Measurements from ENCODE around the gene FAM72B.
"Not testable (repeated sequence)": the region's sequence is repeated elsewhere in the genome, so short reads cannot be mapped to it uniquely, and the experiment has no call there.

Gene FAM72B

DNA sequence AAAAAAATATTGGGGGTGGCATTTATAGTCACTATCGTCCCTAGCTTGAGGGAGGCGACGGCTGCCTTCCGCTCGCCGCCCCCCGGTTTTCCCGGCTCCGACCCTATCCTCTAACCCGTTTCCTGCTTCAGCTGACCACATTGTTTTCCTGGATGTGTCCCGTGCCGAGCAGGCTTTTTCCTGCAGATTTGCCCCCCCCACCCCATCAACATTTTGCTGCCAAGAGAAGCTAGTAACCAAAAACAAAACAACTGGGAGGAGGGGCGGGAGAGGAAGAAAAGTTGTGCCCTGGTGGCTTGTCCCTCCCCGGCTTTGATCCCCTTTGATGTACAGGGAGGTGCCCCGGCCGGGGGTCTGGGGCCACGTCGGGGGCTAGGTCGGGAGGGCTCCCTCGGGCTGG is 2.1 kb upstream of the FAM72B start:
- H3K9me3 Mint-ChIP-seq; H3K27me3 Mint-ChIP-seq; DNase-seq (ENCODE audit: low spot score in 2 of 2); H3K4me1 Mint-ChIP-seq; H3K4me3 Mint-ChIP-seq; H3K36me3 Mint-ChIP-seq (ENCODE audit: insufficient read depth); H3K27ac Mint-ChIP-seq (ENCODE audit: low read depth); ATAC-seq (replicated peaks; ENCODE audit: extremely low read depth, poor library complexity, severe bottlenecking): not testable (repeated sequence)

GRCh38 chr1:121185140-121185708 is 1.1 kb upstream of the FAM72B start:
- not testable (repeated sequence) for H3K27me3 Mint-ChIP-seq; DNase-seq (ENCODE audit: low spot score in 2 of 2); H3K4me1 Mint-ChIP-seq; H3K9me3 Mint-ChIP-seq; H3K36me3 Mint-ChIP-seq (ENCODE audit: insufficient read depth); ATAC-seq (replicated peaks; ENCODE audit: extremely low read depth, poor library complexity, severe bottlenecking)
- Mint-ChIP-seq H3K27ac (ENCODE audit: low read depth) (peak overlapping the region; percentile 88), H3K4me3 (peak overlapping the region; percentile 87)

GRCh38 chr1:121183867-121184266 is 273 bp downstream of the FAM72B start:
- H3K36me3 Mint-ChIP-seq (ENCODE audit: insufficient read depth); DNase-seq (ENCODE audit: low spot score in 2 of 2); H3K9me3 Mint-ChIP-seq; H3K4me3 Mint-ChIP-seq; H3K27me3 Mint-ChIP-seq; H3K27ac Mint-ChIP-seq (ENCODE audit: low read depth); ATAC-seq (replicated peaks; ENCODE audit: extremely low read depth, poor library complexity, severe bottlenecking); H3K4me1 Mint-ChIP-seq: not testable (repeated sequence)

GRCh38 chr1:121178197-121178596 is 5.9 kb downstream of the FAM72B start:
- H3K4me1 Mint-ChIP-seq; H3K4me3 Mint-ChIP-seq; H3K9me3 Mint-ChIP-seq; DNase-seq (ENCODE audit: low spot score in 2 of 2); ATAC-seq (replicated peaks; ENCODE audit: extremely low read depth, poor library complexity, severe bottlenecking); H3K36me3 Mint-ChIP-seq (ENCODE audit: insufficient read depth); H3K27me3 Mint-ChIP-seq; H3K27ac Mint-ChIP-seq (ENCODE audit: low read depth): not testable (repeated sequence)

DNA sequence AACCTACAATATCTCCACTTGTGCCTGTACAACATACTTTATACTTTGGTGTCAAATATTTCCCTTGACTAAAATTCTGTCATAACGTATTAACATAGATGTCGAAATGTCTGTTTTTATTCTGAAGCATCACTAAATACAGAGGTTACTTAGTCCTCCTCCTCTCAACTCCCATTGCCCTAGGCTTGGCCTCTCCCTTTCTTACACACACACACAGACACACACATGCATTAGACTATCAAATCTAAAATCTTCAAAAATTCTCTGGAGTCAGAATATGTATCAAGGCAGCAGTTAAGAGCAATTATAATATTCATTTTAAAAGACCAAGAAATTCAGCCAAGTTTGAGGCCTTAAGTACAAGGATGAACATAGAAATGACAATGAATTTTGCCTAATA is 7.5 kb downstream of the FAM72B start:
- ATAC-seq (replicated peaks; ENCODE audit: extremely low read depth, poor library complexity, severe bottlenecking); H3K27ac Mint-ChIP-seq (ENCODE audit: low read depth); H3K4me3 Mint-ChIP-seq; H3K27me3 Mint-ChIP-seq; H3K36me3 Mint-ChIP-seq (ENCODE audit: insufficient read depth); H3K9me3 Mint-ChIP-seq; DNase-seq (ENCODE audit: low spot score in 2 of 2); H3K4me1 Mint-ChIP-seq: not testable (repeated sequence)

- H3K36me3 Mint-ChIP-seq (ENCODE audit: insufficient read depth); H3K4me3 Mint-ChIP-seq; DNase-seq (ENCODE audit: low spot score in 2 of 2); ATAC-seq (replicated peaks; ENCODE audit: extremely low read depth, poor library complexity, severe bottlenecking); H3K4me1 Mint-ChIP-seq; H3K27ac Mint-ChIP-seq (ENCODE audit: low read depth); H3K27me3 Mint-ChIP-seq; H3K9me3 Mint-ChIP-seq: not testable (repeated sequence)
Observed at GRCh38 chr1:121168152-121168668, 15.9 kb downstream of the FAM72B start.

DNA sequence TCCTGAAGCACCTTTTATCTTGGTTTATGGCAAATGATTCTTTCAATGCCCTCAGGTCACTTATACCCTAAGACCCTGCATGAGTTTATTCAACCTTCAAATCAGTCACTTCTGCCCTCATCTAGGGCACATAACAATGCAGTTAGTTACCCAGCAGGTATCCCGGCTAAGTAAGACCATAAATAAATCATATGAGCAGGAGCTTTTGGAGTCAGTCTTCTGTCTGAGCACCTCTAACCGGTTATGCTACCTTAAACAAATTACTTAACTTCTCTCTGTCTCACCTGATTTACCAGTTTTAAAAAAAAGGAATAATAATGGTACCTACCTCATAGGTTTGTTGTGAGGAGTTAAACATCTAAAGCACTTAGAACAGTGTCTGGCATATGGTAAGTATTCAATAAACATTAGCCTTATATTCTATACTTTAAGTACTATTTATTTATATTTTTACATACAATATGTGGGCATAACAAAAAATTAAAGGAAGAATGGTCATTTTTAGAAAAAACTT is 16.9 kb downstream of the FAM72B start:
- not testable (repeated sequence) for DNase-seq (ENCODE audit: low spot score in 2 of 2); H3K27ac Mint-ChIP-seq (ENCODE audit: low read depth); H3K9me3 Mint-ChIP-seq; H3K27me3 Mint-ChIP-seq; ATAC-seq (replicated peaks; ENCODE audit: extremely low read depth, poor library complexity, severe bottlenecking); H3K4me3 Mint-ChIP-seq; H3K4me1 Mint-ChIP-seq; H3K36me3 Mint-ChIP-seq (ENCODE audit: insufficient read depth)

DNA sequence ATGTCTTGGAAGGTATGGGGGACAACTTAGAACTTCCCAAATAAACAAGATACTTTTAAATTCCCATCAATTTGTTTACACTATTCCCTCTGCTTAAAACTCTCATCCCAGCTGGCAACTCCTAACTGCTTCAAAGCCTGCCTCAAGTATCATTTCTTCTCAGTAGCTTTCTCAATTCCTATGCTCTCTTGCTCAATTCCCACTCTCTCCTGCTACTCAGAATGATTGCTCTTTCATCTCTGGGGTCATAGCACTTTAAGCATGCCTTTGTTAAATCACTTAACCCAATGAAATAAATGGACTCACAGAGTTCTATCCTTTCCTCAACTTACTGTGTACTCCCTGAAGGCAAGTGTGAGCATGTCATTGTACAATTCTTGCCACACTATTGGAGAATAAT is 18.8 kb downstream of the FAM72B start:
- H3K36me3 Mint-ChIP-seq (ENCODE audit: insufficient read depth); DNase-seq (ENCODE audit: low spot score in 2 of 2); H3K9me3 Mint-ChIP-seq; H3K4me3 Mint-ChIP-seq; ATAC-seq (replicated peaks; ENCODE audit: extremely low read depth, poor library complexity, severe bottlenecking); H3K4me1 Mint-ChIP-seq; H3K27ac Mint-ChIP-seq (ENCODE audit: low read depth); H3K27me3 Mint-ChIP-seq: not testable (repeated sequence)

- ATAC-seq (replicated peaks; ENCODE audit: extremely low read depth, poor library complexity, severe bottlenecking), result not testable (repeated sequence)
Observed at GRCh38 chr1:121163850-121164757, 20.0 kb downstream of the FAM72B start.

DNA sequence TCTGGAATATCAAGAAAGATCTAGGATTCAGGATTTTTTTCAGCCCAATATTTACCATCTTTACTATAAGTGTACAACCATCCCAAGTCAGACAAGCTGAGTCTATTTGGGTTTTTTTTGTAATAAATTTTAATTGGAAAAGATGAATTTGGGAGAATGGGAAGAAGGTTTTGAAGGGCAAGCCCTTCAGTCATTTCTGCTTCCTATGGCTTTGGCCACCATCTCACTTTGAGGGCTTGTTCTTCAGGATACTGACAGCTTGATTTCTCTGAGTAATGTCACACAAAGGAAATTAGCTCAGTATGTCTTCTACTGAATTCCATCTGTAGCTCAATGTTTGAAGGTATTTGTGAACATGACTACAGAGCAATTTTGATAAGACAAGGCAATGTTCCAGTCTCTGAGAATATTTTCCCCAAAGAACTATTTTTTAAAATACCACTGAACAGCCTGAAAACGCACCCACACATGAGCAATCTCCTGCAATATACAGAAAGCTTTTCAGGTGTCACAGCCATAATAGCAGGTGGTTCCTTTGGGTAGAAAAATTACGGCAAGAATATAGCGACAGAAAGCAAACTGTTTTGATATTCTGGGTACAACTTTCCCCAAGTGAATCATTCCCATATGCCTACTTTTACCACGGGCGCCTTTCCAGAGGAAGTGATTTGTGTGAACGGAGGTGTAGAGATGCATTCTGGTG is 22.8 kb downstream of the FAM72B start:
- DNase-seq (ENCODE audit: low spot score in 2 of 2); ATAC-seq (replicated peaks; ENCODE audit: extremely low read depth, poor library complexity, severe bottlenecking); H3K36me3 Mint-ChIP-seq (ENCODE audit: insufficient read depth); H3K27ac Mint-ChIP-seq (ENCODE audit: low read depth); H3K4me1 Mint-ChIP-seq; H3K9me3 Mint-ChIP-seq; H3K27me3 Mint-ChIP-seq; H3K4me3 Mint-ChIP-seq: not testable (repeated sequence)

More at GRCh38 chr1:121163850-121164757, 20.0 kb downstream of the FAM72B start:
- not testable (repeated sequence) for H3K4me1 Mint-ChIP-seq; H3K9me3 Mint-ChIP-seq; DNase-seq (ENCODE audit: low spot score in 2 of 2); H3K4me3 Mint-ChIP-seq; H3K36me3 Mint-ChIP-seq (ENCODE audit: insufficient read depth); H3K27ac Mint-ChIP-seq (ENCODE audit: low read depth); H3K27me3 Mint-ChIP-seq

- ATAC-seq (replicated peaks; ENCODE audit: extremely low read depth, poor library complexity, severe bottlenecking); H3K9me3 Mint-ChIP-seq; H3K27me3 Mint-ChIP-seq; H3K27ac Mint-ChIP-seq (ENCODE audit: low read depth); DNase-seq (ENCODE audit: low spot score in 2 of 2); H3K36me3 Mint-ChIP-seq (ENCODE audit: insufficient read depth); H3K4me3 Mint-ChIP-seq; H3K4me1 Mint-ChIP-seq: not testable (repeated sequence)
Observed at GRCh38 chr1:121160118-121160517, 24.0 kb downstream of the FAM72B start.

DNA sequence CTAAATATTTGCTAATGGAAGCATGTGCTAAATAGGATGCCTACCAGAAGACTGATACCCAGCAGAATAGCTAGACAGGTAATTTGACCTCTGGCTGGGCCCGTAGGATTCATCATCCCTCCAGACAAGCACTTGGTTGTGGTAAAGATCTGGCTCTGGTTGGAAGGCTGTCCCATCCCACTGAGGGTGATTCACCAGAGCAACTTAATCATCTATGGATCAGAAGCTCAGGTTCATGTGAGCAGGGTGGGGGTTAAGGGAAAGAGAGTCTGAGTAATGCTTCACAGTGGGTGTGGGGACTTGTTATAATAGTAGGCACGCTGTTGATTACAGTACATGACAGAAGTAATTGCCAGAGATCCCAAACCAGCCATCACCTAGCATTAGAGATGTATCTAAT is 26.5 kb downstream of the FAM72B start:
- not testable (repeated sequence) for H3K27ac Mint-ChIP-seq (ENCODE audit: low read depth); H3K4me1 Mint-ChIP-seq; H3K36me3 Mint-ChIP-seq (ENCODE audit: insufficient read depth); ATAC-seq (replicated peaks; ENCODE audit: extremely low read depth, poor library complexity, severe bottlenecking); H3K27me3 Mint-ChIP-seq; H3K9me3 Mint-ChIP-seq; H3K4me3 Mint-ChIP-seq; DNase-seq (ENCODE audit: low spot score in 2 of 2)
